SJCRH30 (cell line): ENCODE results near the gene AKAP7. TPM values are rescaled to one million over a fixed set of nuclear protein-coding genes. Genes with fewer than 3 reads are reported as not detected.

Experiments
- DNase-seq, 2 experiments: peaks; one replicate each; pipeline ENCODE4 v3.0.0-alpha.2; 2015 to 2020
- H3K27ac ChIP-seq: fragments of 250-450 bp; sonication (Bioruptor Pico); 2 replicates; pipeline ENCODE4 v1.5.1; 2020; ENCODE audit warnings: mild to moderate bottlenecking, moderate library complexity
- H3K27me3 ChIP-seq: fragments of 250-450 bp; sonication (Bioruptor Pico); 2 replicates; pipeline ENCODE4 v1.5.1; 2020; ENCODE audit warnings: mild to moderate bottlenecking, moderate library complexity
- H3K36me3 ChIP-seq: fragments of 250-450 bp; sonication (Bioruptor Pico); 2 replicates; pipeline ENCODE4 v1.5.1; 2020; ENCODE audit warnings: mild to moderate bottlenecking, moderate library complexity
- H3K4me1 ChIP-seq: fragments of 250-450 bp; sonication (Bioruptor Pico); 2 replicates; pipeline ENCODE4 v1.5.1; 2020; ENCODE audit warnings: mild to moderate bottlenecking, moderate library complexity
- H3K4me3 ChIP-seq: fragments of 250-450 bp; sonication (Bioruptor Pico); 2 replicates; pipeline ENCODE4 v1.5.1; 2020; ENCODE audit warnings: mild to moderate bottlenecking, moderate library complexity
- H3K9me3 ChIP-seq: fragments of 250-450 bp; sonication (Bioruptor Pico); replicated peaks from 2 replicates; pipeline ENCODE4 v1.5.1; 2020; ENCODE audit warnings: mild to moderate bottlenecking, moderate library complexity
- total RNA-seq: library from RNA; depleted of rRNA; stranded (reverse); fragments of >200 nt; shearing (Covaris generic); gene quantifications from 2 replicates; pipeline ENCODE4 v1.2.3, GENCODE V29; 2014

AKAP7 gene
- total RNA-seq, 1 experiment from 2014 or later: 2.3 TPM

GRCh38 chr6:131269565-131270391 lies 134.5 kb downstream of the AKAP7 start:
- Histone ChIP-seq H3K4me3 (no peak overlapping the region), H3K9me3 (no peaks in the 10 kb centered on the region), H3K27me3 (no peaks in the 10 kb centered on the region), H3K27ac (no peak overlapping the region), H3K4me1 (no peaks in the 10 kb centered on the region), H3K36me3 (no peaks in the 10 kb centered on the region)
- DNase-seq: no peak

DNA sequence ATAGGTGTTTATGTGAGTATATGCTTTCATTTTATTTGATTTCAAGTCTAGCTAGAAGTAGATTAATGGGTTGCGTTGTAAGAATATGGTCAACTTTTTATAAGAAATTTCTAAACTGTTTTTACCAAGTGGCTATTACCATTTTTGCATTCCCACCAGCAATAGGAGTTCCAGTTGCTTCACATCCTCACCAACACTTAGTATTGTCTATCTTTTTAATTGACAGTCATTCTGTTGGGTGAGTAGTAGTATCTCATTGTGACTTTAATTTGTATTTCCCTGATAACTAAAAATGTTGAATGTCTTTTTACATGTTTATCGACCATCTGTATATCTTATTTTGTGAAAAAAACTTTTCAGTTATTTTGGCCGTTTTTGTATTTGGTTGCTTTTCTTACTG lies 135.3 kb downstream of the AKAP7 start:
- Histone ChIP-seq H3K27ac (no peak overlapping the region), H3K36me3 (no peaks in the 10 kb centered on the region), H3K4me1 (no peaks in the 10 kb centered on the region), H3K4me3 (no peak overlapping the region), H3K9me3 (no peaks in the 10 kb centered on the region), H3K27me3 (no peaks in the 10 kb centered on the region)
- no peak for DNase-seq

DNA sequence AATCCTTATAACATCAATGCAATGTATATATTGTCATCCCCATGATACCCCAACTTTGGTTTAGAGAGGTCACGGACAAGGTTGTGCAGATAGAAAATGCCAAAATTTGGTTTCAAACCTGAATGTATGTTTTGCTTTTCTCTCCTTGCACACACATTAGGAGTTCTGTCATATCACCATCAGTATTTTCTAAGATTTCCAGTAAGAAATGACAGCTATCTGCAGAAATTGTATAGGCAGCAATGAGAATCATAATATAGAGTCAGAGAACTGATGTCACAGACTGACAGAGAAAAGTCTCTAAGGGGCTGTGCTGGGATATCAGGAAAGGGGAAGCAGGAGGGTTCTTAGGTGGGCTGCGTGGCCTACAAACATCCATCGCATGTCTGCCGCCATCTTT lies 140.0 kb downstream of the AKAP7 start:
- Histone ChIP-seq H3K9me3 (no peaks in the 10 kb centered on the region), H3K36me3 (no peaks in the 10 kb centered on the region), H3K4me1 (no peaks in the 10 kb centered on the region), H3K27me3 (no peaks in the 10 kb centered on the region), H3K27ac (no peak overlapping the region), H3K4me3 (no peak overlapping the region)
- no peak for DNase-seq

- no peaks in the 10 kb centered on the region for H3K36me3 ChIP-seq
- no peak for DNase-seq
- H3K4me3 ChIP-seq: no peak overlapping the region
- no peaks in the 10 kb centered on the region for H3K4me1 ChIP-seq
- no peaks in the 10 kb centered on the region for H3K27me3 ChIP-seq
- no peaks in the 10 kb centered on the region for H3K9me3 ChIP-seq
- H3K27ac ChIP-seq: no peak overlapping the region
These were observed 142.3 kb downstream of the AKAP7 start for GRCh38 chr6:131277591-131277990.

DNA sequence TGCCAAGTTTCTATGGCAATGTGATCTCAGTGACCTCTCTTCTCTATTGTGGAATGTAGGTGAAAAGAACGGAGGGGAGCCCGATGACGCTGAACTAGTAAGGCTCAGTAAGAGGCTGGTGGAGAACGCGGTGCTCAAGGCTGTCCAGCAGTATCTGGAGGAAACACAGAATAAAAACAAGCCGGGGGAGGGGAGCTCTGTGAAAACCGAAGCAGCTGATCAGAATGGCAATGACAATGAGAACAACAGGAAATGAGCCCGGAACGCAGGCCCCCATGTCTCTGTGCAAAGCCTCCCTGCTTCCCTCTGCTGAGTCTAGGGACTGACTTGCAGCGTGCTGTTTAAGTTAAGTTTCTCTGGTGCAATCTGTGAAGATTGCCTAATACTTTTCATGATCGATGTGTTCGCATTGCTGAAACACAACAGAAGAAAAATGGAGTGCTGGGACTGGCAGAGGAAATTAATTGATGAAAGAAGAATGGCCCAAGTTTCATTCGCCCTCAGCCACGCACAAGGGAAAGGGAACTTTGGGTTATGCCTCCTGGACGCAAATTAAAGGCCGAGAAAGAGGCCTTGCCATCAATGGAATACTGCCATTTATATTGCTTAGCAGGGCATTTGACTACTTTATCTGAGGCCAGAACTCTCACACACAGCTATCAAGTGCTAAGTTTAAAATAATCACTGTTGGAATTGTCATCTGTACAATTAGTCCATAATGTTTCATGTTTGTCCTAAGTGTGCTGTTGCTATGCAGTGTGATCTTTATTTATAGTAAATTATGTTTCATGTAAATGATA lies 146.4 kb downstream of the AKAP7 start:
- H3K9me3 ChIP-seq: no peaks in the 10 kb centered on the region
- no peak overlapping the region for H3K4me3 ChIP-seq
- no peak for DNase-seq
- H3K27ac ChIP-seq: no peak overlapping the region
- no peaks in the 10 kb centered on the region for H3K4me1 ChIP-seq
- H3K27me3 ChIP-seq: no peaks in the 10 kb centered on the region
- H3K36me3 ChIP-seq: no peaks in the 10 kb centered on the region

DNA sequence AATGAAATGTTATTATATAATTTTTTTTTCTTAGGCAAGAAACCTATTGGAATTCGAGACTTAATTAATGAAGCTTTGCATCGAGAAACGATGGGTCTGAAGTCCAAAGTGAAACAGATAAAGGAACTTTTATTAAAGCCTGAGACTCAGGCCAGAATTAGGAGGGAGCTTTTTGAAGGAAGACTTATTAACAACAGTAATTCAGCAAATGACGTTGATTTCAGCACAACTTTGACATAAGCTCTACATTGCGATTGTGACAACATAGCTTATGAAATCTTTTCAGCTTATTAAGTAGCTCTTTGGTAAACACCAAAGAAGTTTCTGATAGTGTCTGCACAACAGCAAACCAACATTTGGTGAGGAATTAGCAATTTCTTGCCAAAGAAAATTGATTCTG lies 147.1 kb downstream of the AKAP7 start:
- H3K36me3 ChIP-seq: no peaks in the 10 kb centered on the region
- no peaks in the 10 kb centered on the region for H3K27me3 ChIP-seq
- no peaks in the 10 kb centered on the region for H3K9me3 ChIP-seq
- no peaks in the 10 kb centered on the region for H3K4me1 ChIP-seq
- no peak overlapping the region for H3K27ac ChIP-seq
- no peak for DNase-seq
- no peak overlapping the region for H3K4me3 ChIP-seq

GRCh38 chr6:131283466-131284175 lies 148.4 kb downstream of the AKAP7 start:
- Histone ChIP-seq H3K36me3 (no peaks in the 10 kb centered on the region), H3K4me1 (no peaks in the 10 kb centered on the region), H3K27me3 (no peaks in the 10 kb centered on the region), H3K4me3 (no peak overlapping the region), H3K9me3 (no peaks in the 10 kb centered on the region), H3K27ac (no peak overlapping the region)
- no peak for DNase-seq

DNA sequence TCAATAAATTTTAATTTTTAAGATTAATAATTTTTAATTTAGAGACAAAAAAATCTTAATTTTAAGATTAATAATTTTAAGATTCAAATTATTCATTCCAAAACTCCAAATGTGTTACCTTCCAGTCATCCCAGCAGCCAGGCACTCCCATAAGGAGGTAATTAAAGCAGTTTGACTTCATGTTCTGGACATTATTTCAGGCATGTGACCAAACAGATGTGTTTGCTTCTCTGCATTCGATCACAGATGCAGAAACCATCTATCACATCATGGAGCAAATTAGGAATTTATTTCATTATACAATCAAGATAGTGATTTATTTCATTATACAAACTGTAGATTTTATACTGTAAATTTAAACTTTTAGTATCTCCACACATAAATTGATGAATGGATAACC lies 150.3 kb downstream of the AKAP7 start:
- H3K4me1 ChIP-seq: no peaks in the 10 kb centered on the region
- DNase-seq: no peak
- no peaks in the 10 kb centered on the region for H3K27me3 ChIP-seq
- no peaks in the 10 kb centered on the region for H3K36me3 ChIP-seq
- H3K27ac ChIP-seq: no peak overlapping the region
- H3K4me3 ChIP-seq: no peak overlapping the region
- no peaks in the 10 kb centered on the region for H3K9me3 ChIP-seq

- no peaks in the 10 kb centered on the region for H3K27me3 ChIP-seq
- no peaks in the 10 kb centered on the region for H3K36me3 ChIP-seq
- DNase-seq: no peak
- H3K27ac ChIP-seq: no peak overlapping the region
- no peaks in the 10 kb centered on the region; the same call in 1 of the 2 replicates for H3K4me1 ChIP-seq
- no peak overlapping the region for H3K4me3 ChIP-seq
- H3K9me3 ChIP-seq: no peaks in the 10 kb centered on the region
These were observed 151.3 kb downstream of the AKAP7 start for GRCh38 chr6:131286469-131287040.

DNA sequence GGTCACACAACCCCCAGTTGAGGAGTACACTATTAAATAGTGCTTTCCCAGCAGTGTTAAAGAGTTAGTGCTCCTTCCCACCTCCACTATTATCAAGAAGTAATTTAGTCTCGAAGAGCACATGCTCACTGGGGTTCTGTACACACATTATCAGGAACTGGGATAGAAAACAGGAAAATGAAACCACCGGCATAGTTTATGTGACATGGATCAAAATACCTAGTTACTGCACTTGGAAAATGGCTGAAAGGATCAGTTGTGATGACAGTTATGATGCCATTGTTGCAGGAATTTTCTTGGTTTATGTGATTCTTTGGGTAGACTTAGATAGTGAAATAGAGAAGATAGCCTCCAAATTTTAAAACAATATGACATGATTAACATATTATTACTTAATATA lies 152.9 kb downstream of the AKAP7 start:
- DNase-seq: no peak
- Histone ChIP-seq H3K9me3 (no peaks in the 10 kb centered on the region), H3K36me3 (no peaks in the 10 kb centered on the region), H3K27ac (no peak overlapping the region), H3K4me3 (no peak overlapping the region), H3K4me1 (no peaks in the 10 kb centered on the region; the same call in 1 of the 2 replicates), H3K27me3 (no peaks in the 10 kb centered on the region)

GRCh38 chr6:131290955-131291354 lies 155.7 kb downstream of the AKAP7 start:
- Histone ChIP-seq H3K27ac (no peak overlapping the region), H3K9me3 (no peaks in the 10 kb centered on the region), H3K4me3 (no peak overlapping the region), H3K4me1 (no peaks in the 10 kb centered on the region; the same call in 1 of the 2 replicates), H3K36me3 (no peaks in the 10 kb centered on the region), H3K27me3 (no peaks in the 10 kb centered on the region)
- DNase-seq: peak; percentile 10 to 11

DNA sequence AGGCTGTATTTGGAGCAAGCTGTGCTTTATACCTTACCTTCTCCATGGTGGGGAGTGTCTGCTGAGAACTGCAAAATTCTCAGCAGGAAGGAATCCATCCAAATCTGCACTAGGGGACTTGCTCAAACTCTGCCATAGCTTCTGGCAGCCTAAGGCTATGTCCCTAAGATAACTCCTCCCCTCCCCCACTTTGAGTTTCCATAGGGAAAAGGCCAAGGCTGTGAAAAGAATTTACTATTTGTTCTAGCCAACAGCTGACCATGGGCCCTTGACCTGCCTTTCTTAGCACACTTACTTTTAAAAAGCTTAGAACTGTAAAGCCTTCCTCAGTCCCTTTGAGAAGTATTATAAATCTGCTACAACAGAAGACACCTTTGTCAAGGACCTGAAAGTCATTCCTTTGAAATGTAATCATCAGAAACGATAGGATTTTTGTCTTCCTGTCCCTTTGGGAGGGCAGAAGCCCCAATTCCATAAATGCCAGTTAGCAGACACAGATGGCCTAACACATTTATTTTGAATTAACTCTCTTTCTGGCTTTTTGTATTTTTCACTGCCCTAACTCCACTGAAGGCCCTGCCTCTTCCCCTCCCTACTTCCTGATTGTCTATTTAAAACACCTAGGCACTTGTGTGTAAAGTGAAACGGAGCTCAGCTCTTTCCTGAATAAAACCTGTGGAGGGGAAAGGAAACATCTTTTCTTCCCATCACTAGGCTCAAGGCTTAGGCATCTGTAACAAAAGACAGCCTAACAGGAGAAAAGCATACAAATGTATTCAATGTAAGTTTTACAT lies 157.1 kb downstream of the AKAP7 start:
- H3K36me3 ChIP-seq: no peaks in the 10 kb centered on the region
- no peak overlapping the region for H3K4me3 ChIP-seq
- no peaks in the 10 kb centered on the region for H3K27me3 ChIP-seq
- H3K9me3 ChIP-seq: no peaks in the 10 kb centered on the region
- H3K4me1 ChIP-seq: no peaks in the 10 kb centered on the region; the same call in 1 of the 2 replicates
- H3K27ac ChIP-seq: no peak overlapping the region
- DNase-seq: peak; percentile 7 to 19

DNA sequence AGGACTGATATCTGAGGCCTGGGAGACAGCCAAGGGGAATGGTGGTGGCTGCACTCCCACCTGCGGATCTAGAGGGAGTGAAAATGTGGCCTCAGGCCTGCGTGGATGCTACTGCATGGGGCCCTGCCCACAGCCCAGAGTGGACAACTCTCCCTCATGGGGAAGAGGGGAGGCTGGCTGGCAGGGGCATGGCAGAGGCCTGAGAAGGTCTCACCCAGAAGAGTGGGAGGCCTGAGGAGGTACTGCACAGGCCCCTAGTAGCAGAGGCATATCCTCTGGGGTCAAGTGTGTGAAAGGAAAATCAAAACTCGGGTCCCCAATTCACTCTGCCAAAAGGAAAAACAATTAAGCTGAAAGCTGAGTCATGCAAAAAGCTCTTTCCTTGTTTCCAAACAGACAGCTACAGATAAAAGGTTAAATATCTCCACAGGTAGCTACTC lies 158.2 kb downstream of the AKAP7 start:
- no peak overlapping the region for H3K27ac ChIP-seq

DNA sequence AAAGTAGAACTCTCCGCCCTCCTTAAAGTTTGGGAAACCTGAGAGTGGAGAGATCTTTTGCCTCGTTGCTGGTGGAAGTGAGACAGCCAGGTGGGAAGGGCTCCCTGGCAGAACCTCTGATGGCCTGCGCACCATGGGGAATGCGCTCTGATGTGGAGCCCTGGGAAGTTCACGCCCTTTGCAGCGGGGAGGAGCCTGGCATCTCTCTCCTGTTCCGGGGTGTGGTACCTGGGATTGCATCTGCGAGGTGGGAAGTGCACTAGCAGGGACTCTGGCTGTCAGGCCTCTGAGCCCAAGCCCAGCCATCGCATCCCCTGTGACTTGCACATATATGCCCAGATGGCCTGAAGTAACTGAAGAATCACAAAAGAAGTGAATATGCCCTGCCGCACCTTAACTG lies 159.8 kb downstream of the AKAP7 start:
- no peak overlapping the region for H3K27ac ChIP-seq
- no peaks in the 10 kb centered on the region for H3K9me3 ChIP-seq
- H3K4me1 ChIP-seq: no peaks in the 10 kb centered on the region; the same call in 1 of the 2 replicates

More for the DNA sequence above, 158.2 kb downstream of the AKAP7 start:
- Histone ChIP-seq H3K27me3 (no peaks in the 10 kb centered on the region), H3K4me1 (no peaks in the 10 kb centered on the region; the same call in 1 of the 2 replicates), H3K4me3 (no peak overlapping the region), H3K9me3 (no peaks in the 10 kb centered on the region), H3K36me3 (no peaks in the 10 kb centered on the region)
- DNase-seq: no peak

More for the DNA sequence above, 159.8 kb downstream of the AKAP7 start:
- Histone ChIP-seq H3K36me3 (no peaks in the 10 kb centered on the region), H3K4me3 (no peak overlapping the region), H3K27me3 (no peaks in the 10 kb centered on the region)
- no peak for DNase-seq
